GM18907 (cell line): ENCODE results near the gene DDX41.
"Not testable (repeated sequence)": the region's sequence is repeated elsewhere in the genome, so short reads cannot be mapped to it uniquely, and the experiment has no call there.

Experiments used
- ATAC-seq: cut with Tn5 transposase; IDR thresholded peaks from one replicate; pipeline ENCODE4 v1.9.1; 2021; ENCODE audit warnings: mild to moderate bottlenecking, moderate library complexity; ENCODE audit not compliant: unreplicated experiment

Gene DDX41

DNA sequence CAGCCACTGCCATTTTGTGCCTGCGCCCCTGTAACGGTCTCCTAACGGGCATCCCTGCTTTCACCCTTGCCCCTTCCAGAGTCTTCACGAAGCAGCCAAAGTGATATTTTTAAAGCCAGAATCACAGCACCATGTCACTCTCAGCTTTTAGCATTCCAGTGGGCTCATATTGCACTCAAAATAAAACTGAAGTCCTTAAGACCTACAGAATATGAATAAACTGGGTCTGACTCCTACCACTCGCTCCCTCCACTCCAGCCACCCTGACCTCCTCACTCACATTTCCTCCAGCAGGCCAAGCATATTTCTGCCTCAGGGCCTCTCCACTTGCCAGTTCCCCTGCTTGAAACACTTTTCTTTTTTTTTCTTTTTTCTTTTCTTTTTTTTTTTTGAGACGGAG lies 16.9 kb downstream of the DDX41 start:
- ATAC-seq: no peak

DNA sequence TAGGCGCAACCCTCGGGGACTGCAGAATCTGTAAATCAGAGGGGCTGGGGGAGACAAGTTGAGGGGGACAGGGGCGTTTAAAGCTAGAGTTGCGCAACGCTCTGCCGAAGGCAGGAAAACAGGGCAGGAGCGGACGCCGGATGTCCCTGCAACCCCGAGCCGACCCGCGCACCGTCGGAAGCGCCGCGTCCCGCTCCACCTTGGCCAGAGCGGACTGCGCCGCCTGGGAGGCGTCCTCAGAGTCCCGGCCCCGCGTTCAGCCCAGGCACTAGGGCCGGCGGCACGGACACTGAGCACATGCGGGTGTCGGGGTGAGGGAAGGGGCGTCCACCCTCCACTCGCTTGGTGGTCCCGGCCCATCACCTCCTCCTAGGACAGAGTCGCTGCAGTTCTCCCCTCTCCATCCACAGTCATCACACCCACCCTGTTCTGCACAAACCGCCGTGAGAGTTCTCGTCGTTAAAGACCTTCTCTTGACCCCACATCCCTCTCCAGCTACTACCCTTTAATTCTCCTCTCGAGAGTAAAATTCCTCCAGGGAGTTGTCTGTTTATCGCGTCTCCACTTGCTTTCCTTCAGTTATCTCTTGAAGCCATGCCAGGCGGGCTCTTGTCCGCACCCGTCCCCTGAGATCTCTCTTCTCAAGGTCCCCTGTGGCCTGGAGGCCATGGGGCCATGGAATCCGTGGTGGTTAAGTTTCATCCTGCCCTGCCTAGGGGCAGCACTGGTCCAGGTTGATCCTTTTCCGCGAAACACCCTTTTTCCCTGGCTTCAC lies 18.6 kb downstream of the DDX41 start:
- peak; percentile 6 for ATAC-seq

DNA sequence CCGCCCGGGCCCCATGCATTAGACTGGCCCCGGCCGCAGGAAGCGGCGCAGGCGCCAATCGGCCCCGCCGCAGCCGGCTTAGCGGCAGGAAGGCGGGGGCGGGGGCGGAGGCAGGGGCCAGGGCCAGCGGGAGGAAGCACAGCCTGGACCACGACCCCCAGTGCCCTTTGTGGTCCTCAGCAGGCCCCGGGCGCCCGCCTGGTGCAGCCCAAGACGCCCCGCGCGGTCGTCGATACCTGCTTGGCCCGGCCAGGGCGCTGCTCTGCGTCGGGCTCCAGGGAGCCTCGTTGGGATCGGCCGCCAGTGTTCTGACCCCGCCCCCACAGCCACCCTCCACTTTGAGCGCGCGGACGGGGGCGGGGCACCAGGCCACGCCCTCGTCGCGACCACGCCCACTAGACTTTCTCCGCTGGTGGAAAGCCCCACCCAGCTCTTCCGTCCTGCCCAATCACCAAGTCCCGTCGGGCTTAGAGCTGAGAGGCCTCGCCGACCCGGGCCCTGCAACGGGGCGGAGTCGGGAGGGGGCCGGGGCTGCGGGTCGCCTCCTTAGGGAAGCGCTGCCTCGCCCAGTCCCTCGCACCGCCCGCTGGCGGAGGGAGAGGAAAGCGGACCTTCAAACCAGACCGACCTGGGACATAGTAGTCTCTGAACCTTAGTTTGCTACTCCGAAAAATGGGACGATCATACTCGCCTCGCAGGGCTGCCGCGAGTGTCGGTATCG lies 19.3 kb downstream of the DDX41 start, which contains the start of gene PDLIM7:
Gene PDLIM7, minus strand, starts transcription at position 313 of the 721 bp plus-strand sequence. CDS start 1,092 bp downstream, outside the sequence.
- peak; percentile 73 for ATAC-seq

DNA sequence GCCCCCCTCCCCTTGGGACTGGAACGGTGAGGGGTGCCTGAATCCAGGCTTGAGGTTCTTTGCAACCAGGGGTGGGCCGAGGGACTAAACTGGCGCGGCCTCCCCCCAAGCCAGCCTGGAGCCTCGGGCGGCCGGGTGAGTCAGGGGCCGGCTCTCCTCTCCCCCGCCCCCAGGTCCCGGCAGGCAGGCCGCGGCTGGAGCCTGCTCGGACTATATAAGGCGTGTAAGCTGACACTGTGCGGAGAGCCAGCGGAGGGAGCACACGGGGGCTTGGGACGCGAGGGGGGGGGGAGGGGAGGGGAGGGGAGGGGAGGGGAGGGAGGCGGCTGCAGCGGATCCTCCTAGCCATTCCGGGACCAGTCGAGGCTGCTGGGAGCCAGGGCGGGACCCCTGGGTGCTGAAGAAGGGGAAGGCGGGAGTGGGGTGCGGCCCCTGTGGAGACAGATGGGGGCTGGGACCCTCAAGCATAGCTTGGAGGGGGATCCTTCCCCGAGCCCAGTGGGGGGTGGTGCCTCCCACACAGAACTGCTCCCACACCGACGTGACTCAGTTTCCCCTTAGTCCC lies 20.0 kb downstream of the DDX41 start:
- no peak for ATAC-seq

DNA sequence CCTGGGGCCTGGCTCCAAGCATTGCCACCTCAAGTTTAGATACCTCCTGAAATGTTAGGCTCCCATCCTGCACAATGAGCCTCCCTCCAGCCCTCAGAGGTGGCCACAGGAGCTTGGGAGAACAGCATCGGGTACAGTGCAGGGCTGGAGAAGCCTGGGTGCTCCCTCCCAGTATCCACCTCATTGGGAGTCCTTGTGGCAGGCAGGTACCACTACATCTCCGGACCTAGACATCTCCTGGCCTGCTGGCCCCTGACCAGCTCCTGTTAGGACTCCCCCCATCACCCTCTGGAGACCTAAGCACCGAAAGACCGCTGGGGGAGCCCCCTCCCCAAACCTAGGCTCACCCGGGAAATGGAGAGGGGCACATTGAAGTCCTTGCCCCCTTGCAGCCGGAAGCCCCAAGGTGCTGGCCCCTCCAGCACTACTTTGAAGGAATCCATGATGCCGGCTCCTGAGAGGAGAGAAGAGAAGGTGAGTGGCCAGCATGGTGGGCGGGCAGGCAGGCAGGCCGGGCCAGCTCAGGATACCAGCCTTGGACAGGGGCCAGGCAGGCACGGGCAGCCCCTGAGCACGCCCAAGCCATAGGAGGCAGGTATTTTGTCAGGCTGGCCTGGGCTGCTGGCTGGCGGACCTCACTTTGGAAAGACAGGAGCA lies 20.6 kb downstream of the DDX41 start:
- ATAC-seq: no peak

DNA sequence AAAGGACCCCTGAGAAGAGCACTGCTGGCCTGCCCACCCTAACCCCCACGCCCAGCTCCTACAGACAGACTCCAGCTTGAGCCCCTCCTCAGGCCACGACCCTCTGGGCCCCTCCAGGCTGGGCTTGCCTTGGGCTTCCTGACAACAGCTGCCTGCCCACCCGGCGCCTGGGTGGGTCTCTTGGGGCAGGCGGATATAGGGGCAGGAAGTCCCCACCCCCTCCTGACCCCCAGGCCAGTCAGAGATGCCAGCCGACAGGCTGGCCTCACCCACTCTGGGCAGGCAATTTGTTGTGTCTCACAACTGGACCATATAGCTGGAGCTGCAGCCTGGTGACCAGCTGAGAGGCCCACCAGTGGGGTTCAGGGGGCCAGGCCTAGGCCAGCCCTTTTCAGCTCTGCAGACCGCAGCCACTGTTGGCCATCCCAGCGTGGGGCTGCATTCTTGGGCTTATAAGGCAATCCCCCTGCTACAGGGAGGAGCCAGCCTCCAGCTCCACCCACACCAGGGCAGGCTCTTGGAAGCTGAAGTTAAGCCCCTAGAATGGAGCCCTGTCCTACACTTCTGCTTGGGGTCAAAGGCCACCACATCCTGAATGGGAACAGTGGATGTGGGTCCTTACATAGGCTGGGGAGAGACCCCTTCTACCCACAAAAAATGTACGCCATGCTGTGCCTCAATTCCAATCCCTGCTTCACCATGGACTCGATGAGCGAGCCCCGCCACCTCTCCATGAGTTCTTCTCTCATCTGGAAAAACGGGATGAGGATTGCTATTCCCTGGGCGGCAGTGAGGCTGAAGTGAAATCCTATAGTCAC lies 21.3 kb downstream of the DDX41 start:
- no peak for ATAC-seq

DNA sequence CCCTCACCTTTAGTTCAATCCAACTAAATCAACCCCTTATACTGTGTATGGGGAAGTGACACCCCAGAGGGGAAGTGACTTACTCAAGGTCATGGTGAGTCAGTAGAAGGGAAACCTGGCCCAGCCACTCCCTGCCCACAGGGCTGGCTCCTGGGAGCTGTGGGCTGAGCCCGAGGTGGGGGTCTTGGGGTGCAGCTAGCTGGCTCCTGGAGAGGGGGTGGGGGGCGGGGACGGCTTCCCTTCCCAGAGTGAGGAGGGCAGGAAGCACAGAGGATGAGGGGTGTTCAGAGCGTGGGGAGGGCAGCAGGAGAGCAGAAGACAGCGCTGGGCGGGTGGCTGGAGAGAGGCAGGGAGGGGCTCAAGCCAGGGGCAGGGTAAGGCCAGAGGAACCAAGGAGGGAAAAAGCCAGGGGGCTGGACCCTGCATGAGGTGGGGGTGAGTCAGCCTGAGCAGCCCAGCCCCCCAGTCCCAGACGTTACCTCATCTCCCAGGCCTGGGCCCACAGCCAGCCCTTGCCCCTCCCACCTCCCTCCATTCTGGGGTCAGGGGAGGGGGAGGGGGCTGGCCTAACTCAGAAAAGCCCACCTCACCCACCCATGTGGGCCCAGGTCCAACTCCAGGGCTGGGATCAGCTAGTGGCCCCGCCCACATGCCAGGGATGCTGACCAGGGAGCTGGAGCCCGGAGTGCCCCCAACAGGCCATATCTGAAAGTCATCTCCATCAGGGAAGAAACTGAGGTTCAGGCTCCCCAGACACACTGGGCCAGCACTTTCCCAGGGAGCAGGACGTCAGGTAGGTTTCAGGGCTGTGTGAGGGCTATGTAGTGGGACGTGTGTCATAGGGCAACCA lies 22.2 kb downstream of the DDX41 start:
- no peak for ATAC-seq

DNA sequence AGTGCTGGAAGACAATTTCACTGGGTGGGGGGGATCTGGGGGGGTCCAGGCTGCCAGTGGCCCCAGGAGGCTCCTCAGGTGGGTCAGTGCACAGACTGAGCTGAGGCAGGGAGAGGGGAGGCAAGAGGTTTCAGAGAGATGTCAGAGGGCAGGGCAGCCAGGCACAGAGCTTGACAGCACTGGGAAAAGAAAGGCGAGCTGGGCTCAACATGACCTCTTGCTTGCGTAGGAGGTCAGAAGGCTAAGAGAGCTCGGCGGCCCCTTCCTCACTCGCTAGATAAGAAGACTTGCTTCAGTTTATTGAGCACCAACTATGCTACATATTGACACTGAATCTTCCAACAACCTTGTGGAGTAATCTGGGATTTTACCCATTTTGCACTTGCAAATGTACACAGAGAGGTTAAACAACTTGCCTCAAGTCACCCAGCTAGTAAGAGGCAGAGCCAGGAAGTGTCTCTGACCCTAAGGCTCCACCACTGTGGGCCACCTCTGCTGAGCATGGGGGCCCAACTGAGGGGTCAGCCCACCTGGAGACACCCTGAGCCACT lies 22.9 kb downstream of the DDX41 start:
- no peak for ATAC-seq

DNA sequence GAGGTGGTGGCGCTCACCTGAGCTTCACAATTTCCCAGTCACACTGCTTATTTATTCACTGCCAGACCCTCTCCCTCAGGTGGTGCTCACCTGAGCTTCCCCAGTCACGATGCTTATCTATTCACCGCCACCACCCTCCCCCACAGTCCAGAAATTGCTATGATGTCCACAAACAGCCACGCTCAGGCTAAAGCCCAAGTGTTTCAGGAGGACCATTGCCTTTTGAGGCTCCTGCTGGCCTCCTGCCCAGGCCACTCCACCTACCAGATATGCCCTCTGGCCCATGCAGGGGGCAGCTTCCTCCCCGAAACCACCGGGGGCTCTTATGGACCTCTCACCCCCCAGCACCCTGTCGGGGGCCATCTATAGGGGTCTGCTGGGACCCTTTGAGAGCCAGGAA lies 23.9 kb downstream of the DDX41 start:
- no peak for ATAC-seq

DNA sequence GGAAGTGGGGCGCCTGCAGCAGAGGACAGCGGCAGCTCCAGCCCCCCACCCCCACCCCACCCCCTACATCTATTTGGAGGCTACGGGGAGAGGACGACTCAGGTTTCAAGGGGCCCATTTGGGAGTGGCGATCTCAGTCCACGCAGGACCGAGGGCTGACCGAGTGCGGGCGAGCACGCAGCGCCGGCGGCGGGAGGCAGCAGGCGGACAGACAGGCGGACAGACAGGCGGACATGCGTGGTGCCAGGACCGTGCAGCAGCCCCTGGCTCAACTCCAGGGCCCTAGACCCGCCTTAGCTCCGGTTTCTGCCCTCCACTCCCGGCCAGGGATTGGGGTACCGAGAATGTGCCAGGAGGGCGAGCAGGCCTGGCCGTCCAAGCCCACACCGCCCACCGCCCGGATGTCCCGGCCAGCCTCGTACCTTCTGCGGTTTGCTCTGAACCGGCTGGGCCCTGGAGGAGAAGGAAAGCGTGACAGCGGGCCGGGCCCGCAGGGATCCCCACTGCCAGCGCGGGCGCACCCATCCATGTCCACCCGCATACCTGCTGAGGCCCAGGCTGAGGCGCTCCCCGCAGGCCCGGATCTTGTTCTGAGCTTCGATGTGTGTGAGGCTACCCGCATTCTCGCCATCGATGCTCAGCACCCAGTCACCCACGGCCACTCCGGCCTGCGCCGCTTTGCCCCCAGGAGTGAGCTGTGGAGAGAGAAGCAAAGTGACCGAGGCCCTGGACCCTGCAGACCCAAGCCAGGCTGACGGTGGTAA lies 24.6 kb downstream of the DDX41 start:
- ATAC-seq: no peak

DNA sequence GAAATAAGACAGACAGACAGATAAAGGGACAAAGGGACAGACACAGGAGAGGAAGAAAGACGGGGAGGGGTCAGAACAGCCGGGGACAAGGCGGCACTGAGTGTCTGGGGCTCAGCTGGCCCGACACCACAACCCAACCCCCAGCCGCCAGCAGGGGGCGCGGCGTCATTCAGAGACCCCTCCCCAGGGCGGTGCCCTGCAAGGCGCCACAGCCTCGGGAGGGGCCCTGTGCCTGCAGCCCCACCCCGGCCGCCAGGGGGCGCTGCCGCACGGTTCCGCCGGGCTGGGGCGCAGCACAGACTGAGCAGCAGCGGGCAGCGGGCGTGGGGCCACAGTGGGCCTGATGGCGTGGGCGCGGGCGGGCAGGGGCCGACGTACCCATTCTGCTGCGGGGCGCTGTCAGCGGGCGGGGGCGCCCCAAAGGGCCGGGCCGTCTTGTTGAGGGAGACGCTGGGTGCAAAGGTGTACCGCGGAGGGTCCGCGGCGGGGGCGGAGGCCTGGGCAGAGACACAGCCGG lies 25.3 kb downstream of the DDX41 start:
- no peak for ATAC-seq

DNA sequence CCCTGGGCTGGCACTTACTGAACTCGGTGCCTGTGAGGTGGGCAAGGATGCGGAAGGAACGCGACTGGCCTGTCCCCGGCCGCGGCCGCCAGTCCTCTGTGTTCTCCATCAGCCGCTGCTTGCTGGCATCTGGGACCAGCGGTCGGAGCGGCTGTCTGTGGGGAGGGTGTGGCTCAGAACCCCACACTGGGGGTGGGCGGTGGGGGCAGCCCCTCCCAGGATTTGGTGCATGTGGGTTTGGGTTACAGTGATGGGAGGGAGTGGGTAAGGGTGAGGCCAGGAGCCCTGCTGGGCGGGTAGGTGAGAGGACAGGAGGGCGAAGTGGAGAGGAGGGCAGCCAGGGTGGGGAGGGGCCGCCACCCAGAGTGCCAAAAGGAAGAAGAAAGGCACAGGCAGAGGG lies 25.8 kb downstream of the DDX41 start:
- no peak for ATAC-seq

DNA sequence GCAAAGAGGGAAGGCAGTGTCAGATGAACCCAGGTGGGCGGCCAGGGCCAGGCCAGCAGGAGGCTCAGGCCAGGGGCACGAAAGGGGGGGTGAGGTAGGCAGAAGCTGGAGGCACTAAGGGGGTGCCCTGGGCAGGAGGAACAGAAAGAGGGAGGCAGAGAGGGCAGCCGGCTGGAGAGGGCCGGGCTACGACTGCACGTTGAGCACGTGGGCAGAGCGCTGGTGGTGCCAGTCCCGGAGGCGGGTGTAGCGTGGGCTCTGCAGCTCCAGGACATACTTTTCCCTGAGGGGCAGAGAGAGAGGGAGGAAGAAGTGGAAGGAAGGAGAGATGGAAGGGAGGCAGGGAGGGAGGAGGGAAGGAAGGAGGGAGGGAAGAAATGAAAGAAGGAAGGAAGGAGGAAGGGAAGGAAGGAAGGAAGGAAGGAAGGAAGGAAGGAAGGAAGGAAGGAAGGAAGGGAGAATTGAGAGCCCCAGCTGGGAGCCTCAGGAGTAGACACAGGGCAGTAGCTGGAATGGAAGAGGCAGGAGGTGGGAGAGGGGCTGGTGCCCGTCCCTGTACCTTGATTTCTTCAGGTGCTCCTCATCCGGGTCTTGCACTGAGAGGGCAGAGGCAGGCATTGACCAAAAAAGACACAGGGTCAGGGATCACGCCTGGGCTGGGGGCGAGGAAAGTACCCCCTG lies 26.3 kb downstream of the DDX41 start:
- ATAC-seq: no peak

DNA sequence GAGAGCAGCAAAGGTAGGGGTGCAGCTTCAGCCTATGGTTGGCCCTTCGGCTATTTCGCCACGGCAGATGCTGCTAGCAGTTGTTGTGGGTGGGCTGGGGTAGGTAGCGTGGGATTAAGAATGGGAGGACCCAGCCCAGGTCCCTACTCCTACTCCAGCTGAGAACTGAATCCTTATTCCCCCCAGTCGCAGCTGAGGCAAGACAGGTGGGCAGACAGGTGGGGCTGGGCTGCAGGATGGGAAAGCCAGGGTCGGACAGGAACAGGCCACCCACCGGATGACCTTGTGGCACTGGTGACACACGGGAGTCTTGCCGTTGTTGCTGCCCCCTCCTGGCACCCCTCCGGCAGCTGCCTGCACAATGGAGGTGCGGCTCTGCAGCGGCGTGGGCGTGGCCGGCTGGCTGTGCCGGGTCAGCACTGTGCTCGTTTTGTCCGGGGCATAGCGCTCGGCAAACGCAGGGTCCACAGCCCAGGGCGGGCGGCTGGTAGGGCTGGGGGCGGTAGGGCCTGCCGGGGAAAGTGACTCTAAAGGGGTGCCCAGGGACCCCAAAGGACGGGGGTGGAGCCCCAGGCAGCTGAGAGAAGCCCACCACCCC lies 27.5 kb downstream of the DDX41 start:
- ATAC-seq: no peak

DNA sequence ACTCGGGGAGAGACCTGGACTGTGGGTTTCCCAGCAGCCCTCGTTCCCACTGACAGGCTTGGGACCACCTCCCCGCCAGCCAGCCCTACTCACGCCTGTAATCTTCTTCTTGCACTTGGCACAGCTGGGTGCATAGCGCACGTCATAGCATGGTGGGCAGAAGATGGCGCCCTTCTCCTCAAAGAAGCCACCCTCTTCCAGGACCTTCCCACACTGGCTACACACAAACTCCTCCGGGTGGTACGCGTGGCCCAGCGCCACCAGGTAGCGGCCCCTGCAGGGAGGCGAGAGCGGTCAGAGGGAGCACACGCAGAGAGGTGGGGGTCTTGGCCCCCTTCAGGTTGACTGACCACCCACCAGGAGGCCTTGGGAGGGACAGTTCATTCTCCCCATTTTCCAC lies 28.8 kb downstream of the DDX41 start:
- ATAC-seq: no peak

DNA sequence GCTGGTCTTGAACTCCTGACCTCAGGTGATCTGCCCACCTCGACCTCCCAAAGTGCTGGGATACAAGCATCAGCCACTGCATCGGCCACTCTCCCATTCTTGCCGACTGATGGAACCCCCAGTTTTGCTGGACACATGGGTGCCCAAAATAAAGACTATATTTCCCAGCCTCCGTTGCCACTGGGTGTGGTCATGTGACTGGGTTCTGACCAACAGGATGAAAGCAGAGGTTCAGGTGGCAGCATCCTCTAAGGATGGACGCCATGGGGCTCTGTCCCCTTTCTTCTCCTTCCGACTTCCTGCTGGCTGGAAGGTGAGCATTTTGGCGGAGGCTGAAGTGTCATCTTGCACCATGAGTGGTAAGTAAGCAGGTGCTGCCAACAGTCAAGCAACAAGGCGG lies 29.6 kb downstream of the DDX41 start:
- no peak for ATAC-seq

DNA sequence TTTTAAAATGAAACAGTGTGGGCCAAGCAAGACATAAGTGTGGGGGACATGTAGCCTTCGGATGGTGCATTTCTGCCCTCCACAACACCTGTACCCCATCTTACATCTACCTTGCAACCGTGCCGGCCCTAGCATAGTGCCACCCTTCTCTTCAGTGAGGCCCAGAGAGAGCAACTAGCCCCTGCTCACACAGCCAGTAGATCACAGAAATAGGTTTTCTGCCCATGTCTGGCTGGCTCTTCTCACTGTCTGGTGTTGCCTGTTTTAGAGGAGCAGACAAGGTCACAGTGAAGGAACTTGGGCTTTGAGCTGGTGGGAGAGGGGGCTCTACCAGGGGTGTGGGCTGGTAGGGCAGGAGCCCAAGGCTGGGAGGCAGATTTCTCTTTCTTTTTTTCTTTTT lies 30.5 kb downstream of the DDX41 start:
- no peak for ATAC-seq

DNA sequence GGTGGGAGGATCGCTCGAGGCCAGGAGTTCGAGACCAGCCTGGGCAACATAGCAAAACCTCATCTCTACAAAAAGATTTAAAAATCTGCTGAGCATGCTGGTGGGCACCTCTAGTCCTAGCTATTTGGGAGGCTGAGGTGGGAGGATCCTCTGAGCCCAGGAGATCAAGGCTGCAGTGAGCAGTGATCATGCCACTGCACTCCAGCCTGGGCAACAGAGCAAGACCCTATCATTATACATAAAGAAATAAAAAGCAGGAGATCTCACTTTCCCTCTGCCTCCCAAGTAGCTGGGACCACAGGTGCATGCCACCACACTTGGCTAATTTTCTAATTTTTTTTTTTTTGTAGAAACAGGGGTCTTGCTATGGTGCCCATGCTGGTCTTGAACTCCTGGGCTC lies 31.0 kb downstream of the DDX41 start:
- not testable (repeated sequence) for ATAC-seq
